HUES6 (cell line): Measurements from ENCODE around the gene HAPLN1.

ENCODE experiments used
- H3K27ac ChIP-seq: 2 replicates; pipeline ENCODE4 v1.7.0; 2013; ENCODE audit warnings: low read depth, mild to moderate bottlenecking, low read length, inconsistent platforms
- H3K27me3 ChIP-seq: 2 replicates; pipeline ENCODE4 v1.6.1; 2013; ENCODE audit warnings: low read length; ENCODE audit not compliant: control insufficient read depth, insufficient read depth
- H3K36me3 ChIP-seq: 2 replicates; pipeline ENCODE4 v1.6.1; 2013; ENCODE audit warnings: low read length; ENCODE audit not compliant: control insufficient read depth, insufficient read depth
- H3K4me1 ChIP-seq: 2 replicates; pipeline ENCODE4 v1.6.1; 2013; ENCODE audit warnings: low read length; ENCODE audit not compliant: control insufficient read depth, insufficient read depth
- H3K4me3 ChIP-seq: 2 replicates; pipeline ENCODE4 v1.5.1; 2013; ENCODE audit warnings: low read depth, low read length
- H3K9ac ChIP-seq: one replicate; pipeline ENCODE4 v1.6.1; 2013; ENCODE audit warnings: mild to moderate bottlenecking, low read length
- H3K9me3 ChIP-seq: 2 replicates; pipeline ENCODE4 v1.6.1; 2013; ENCODE audit warnings: low read depth, low read length; ENCODE audit not compliant: control insufficient read depth, insufficient read depth

The HAPLN1 gene

DNA sequence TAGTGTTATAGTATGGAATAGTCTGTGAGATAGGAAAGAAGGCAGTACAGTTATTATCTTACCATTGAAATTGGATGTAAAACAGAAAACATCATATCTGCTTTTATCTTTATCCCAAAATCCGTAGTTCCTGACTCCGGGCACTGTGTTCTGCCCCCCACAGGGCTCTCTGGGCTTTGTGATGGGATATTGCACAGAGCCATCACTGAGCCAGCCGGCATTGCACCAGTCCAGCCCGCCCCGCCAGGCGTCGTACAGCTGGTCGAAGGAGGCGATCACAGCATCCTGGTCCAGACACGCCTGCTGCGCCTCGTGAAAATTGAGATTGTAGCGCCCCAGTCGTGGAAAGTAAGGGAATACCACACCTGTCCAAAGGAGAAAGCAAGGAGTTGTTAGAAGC is 76.4 kb downstream of the HAPLN1 start:
- Histone ChIP-seq H3K4me3 (no peak overlapping the region), H3K9ac (no peak overlapping the region), H3K27me3 (no peaks in the 10 kb centered on the region), H3K36me3 (no peaks in the 10 kb centered on the region), H3K9me3 (no peaks in the 10 kb centered on the region), H3K4me1 (no peaks in the 10 kb centered on the region), H3K27ac (no peak overlapping the region)

DNA sequence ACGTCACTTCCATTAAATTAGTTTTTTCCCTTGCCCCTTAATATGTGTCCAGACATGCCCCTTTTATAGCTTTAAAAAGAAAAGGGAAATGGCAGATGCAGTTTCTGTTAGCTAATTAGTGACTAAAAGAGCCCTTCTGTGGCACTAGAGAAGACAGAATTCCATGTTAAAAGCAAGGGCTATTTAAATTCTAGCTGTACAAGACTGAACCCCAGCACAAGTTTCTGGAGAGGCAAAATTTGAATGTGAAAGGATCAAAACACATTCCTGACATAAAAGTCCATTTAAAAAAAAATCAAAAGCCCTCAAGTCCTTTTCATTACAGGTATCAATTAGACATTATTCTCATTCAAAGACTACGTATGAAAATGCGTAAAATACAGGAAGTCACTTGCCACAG is 78.7 kb downstream of the HAPLN1 start:
- Histone ChIP-seq H3K4me1 (no peaks in the 10 kb centered on the region), H3K27me3 (no peaks in the 10 kb centered on the region), H3K4me3 (no peak overlapping the region), H3K9me3 (no peaks in the 10 kb centered on the region), H3K27ac (no peak overlapping the region), H3K9ac (no peak overlapping the region), H3K36me3 (no peaks in the 10 kb centered on the region)

DNA sequence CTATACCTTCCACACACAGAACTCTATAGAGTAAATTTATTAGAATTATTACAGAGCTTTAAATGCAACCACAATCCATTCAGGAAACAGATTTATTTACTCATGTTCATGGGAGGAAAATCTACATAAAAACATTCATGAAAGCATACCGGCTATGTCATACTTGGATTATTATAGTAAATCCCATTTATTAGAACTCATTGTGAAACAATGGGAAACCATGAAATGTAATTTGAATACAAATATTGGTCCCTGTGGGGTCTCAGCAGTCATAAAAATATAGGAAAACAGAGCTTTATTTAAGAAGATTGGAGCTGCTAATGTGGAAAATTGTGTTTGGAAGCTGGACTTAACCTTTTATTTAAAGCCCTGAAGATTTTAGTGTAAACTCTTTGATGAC is 80.7 kb downstream of the HAPLN1 start:
- Histone ChIP-seq H3K27ac (no peak overlapping the region), H3K4me3 (no peak overlapping the region), H3K36me3 (no peaks in the 10 kb centered on the region), H3K27me3 (no peaks in the 10 kb centered on the region), H3K9me3 (no peaks in the 10 kb centered on the region), H3K9ac (no peak overlapping the region), H3K4me1 (no peaks in the 10 kb centered on the region)

DNA sequence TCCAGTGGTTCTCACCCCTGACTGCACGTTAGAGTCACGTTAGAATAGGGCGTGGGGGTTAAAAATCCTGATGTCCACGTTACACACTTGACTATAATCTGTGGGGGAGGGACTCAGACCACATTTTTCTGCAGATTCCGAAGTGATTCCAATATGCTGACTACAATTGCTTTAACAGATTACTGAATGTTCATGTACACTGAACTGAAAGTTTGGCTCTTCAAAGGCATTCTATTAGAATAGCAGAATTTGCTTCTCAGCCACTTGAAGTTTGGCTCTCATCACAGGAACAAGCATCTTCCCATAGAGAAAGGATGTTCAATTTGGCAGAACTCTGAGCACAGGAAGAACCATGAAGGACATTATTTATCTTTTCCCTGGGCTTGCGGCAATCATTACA is 84.5 kb downstream of the HAPLN1 start:
- Histone ChIP-seq H3K27me3 (no peaks in the 10 kb centered on the region), H3K4me1 (no peaks in the 10 kb centered on the region), H3K9me3 (no peaks in the 10 kb centered on the region), H3K36me3 (no peaks in the 10 kb centered on the region), H3K9ac (no peak overlapping the region), H3K27ac (no peak overlapping the region), H3K4me3 (no peak overlapping the region)

DNA sequence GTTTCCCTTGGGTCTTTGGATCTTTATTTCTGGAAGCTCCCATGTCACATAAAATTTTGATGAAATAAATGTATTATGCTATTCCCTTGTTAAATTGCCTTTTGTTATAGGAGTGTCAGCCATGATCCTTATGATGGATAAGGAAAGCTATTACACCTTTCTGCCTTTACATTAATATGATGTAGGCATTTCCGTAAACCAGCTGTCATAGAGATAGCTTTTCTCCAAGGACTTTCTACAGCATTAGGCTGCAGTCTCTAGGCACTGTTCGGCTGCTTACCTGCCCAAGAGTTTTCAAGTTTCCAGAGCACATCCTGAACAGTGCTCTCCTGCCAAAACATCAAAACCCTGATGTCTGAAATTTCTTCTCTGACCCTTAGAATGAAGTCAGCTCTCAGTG is 87.4 kb downstream of the HAPLN1 start:
- no peaks in the 10 kb centered on the region for H3K27me3 ChIP-seq
- no peak overlapping the region for H3K27ac ChIP-seq
- no peaks in the 10 kb centered on the region for H3K4me1 ChIP-seq
- no peaks in the 10 kb centered on the region for H3K36me3 ChIP-seq
- H3K4me3 ChIP-seq: no peak overlapping the region
- no peak overlapping the region for H3K9ac ChIP-seq
- no peaks in the 10 kb centered on the region for H3K9me3 ChIP-seq

DNA sequence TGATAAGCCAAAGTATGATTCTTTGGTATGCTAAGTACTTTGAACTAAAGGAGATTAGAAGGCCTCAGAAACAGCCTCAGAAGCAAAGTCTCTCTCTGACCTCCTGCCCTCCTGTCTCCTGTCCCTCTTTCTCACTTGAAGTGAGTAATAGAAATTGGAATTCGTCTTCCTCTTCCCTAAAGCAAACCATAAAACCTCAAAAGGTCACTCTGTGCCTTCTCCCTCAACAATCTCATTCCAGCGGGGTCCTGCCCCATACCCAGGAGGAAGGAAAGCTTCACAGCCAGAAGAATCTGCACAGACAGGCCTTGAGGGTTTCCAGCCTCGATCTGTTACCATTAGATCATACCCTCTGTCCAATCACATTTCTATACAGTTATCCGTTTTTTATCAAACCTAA is 87.8 kb downstream of the HAPLN1 start:
- Histone ChIP-seq H3K4me1 (no peaks in the 10 kb centered on the region), H3K27me3 (no peaks in the 10 kb centered on the region), H3K4me3 (no peak overlapping the region), H3K9ac (no peak overlapping the region), H3K9me3 (no peaks in the 10 kb centered on the region), H3K36me3 (no peaks in the 10 kb centered on the region), H3K27ac (no peak overlapping the region)

DNA sequence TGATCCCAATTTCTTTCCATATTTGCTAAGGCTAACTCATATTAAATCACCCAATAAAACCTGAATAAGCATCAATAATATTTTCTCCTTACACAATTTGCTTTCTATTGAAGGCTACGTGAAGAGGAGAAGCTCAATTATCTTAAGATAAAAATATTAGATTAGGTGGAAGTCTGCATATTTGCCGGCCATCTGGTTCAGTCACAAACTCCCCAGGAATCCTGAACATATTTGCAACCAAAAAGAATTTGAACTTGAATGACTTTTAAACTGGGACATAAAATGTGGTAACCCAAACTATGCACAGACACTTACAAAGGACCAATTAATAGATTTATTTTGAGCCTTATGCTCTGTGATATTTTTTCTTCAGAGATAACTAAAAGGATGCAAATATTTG is 92.3 kb downstream of the HAPLN1 start:
- Histone ChIP-seq H3K9me3 (no peaks in the 10 kb centered on the region), H3K4me3 (no peak overlapping the region), H3K4me1 (no peaks in the 10 kb centered on the region), H3K27me3 (no peaks in the 10 kb centered on the region), H3K27ac (no peak overlapping the region), H3K9ac (no peak overlapping the region), H3K36me3 (no peaks in the 10 kb centered on the region)

DNA sequence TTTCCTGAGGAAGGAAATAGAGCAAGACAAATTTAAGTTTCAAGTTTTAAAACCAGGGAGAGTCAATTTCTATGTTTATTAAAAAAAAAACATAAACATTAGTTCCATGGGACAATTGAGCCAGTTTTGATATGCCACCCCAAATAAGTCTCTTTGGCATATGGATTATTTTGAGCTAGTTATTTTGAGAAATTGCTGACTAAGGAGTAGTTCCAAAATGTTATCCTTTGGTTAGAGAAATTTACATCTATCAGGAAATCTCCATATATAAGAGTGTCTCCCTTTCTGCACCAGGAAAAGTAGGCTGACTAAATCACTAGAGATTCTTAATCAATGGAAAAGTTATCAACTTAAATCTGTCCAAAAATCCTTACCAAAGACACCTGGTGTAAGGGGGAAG is 105.8 kb downstream of the HAPLN1 start:
- Histone ChIP-seq H3K4me3 (no peak overlapping the region), H3K4me1 (no peaks in the 10 kb centered on the region), H3K27ac (no peak overlapping the region), H3K9me3 (peaks cover 18% of the 10 kb centered on the region), H3K36me3 (no peaks in the 10 kb centered on the region), H3K9ac (no peak overlapping the region), H3K27me3 (no peaks in the 10 kb centered on the region)

DNA sequence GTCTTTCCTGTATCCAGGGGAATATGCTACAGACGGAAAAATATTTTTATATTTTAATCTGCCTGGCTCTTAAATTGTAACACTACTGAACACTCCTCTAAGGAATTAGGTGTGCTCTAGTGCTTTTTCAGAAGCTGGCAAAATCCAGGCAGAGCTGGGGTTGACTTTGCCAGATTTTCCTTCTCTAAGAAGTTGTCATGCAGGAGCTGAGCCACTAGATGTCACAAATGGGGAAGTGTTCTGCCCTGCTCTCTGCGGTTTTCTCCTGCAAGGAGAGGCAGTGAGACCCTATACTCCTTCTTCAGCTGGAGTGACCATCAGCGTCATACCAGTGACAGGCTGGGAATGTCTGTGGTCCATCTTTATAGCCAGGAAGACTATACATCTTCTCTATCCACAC is 112.5 kb downstream of the HAPLN1 start:
- H3K36me3 ChIP-seq: no peaks in the 10 kb centered on the region
- no peaks in the 10 kb centered on the region for H3K27me3 ChIP-seq
- H3K9ac ChIP-seq: no peak overlapping the region
- H3K4me3 ChIP-seq: no peak overlapping the region
- no peaks in the 10 kb centered on the region for H3K9me3 ChIP-seq
- H3K4me1 ChIP-seq: no peaks in the 10 kb centered on the region; the same call in 1 of the 2 replicates
- no peak overlapping the region for H3K27ac ChIP-seq

DNA sequence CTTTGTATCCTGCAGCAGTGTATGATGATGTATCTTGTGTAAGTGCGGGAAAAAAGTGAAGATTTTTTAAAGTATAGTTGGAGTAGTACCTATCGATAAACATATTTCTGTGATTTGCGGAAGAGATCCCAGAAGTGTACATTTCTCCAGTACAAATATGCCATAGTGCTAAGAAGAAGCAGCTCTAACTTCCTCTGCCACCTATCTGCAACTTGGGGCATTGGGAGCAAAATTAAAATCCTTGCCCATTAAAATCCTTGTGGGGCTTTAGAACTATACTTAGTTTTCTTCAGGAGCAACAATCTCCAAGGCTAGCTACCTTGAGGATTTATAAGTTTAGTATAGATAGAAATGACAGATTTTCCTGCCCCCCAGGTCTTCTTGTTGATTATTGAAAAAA is 125.4 kb downstream of the HAPLN1 start:
- H3K9ac ChIP-seq: no peak overlapping the region
- H3K9me3 ChIP-seq: no peaks in the 10 kb centered on the region
- no peak overlapping the region for H3K27ac ChIP-seq
- H3K36me3 ChIP-seq: no peaks in the 10 kb centered on the region
- H3K4me3 ChIP-seq: no peak overlapping the region
- no peaks in the 10 kb centered on the region for H3K4me1 ChIP-seq
- no peaks in the 10 kb centered on the region for H3K27me3 ChIP-seq

DNA sequence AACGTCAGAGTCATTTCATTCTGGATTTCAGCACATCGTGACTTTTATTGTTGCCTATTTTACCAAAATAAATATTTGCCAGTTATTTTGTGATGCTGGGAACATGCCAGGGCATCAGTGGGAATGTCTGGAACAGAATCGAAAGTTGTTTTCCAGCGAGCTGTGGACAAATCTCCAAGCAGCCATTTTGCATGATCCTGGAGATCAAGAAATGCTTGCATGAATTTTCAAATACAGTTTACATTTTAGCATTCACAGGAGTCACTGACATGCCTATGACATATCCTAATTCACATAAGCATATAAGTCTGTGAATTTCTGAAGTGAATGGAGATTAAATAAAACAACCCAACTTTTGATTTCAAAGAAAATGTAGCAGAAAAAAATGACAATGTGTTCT is 129.7 kb downstream of the HAPLN1 start:
- Histone ChIP-seq H3K4me1 (no peaks in the 10 kb centered on the region), H3K36me3 (no peaks in the 10 kb centered on the region), H3K27ac (no peak overlapping the region), H3K4me3 (no peak overlapping the region), H3K9me3 (no peaks in the 10 kb centered on the region), H3K27me3 (no peaks in the 10 kb centered on the region), H3K9ac (no peak overlapping the region)

DNA sequence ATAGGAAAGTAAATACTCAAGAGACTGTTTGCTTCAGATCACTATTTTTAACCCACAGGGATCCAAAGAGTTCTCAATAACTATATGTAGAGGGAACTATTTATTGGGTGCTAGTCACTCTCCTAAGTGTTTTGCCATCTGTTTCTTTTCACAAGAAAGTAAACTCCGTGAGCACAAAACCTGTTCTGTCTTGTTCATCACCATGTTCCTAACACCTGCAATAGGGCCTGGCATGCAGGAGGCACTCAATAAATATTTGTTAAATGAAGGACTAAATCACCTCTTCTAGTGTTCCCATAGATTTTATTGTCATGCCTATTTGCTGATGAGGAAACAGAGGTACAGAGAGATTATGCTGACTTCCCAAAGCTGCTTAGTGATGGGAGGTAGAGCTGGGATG is 130.9 kb downstream of the HAPLN1 start:
- Histone ChIP-seq H3K4me3 (no peak overlapping the region), H3K36me3 (no peaks in the 10 kb centered on the region), H3K27ac (no peak overlapping the region), H3K4me1 (no peaks in the 10 kb centered on the region), H3K9ac (no peak overlapping the region), H3K9me3 (no peaks in the 10 kb centered on the region), H3K27me3 (no peaks in the 10 kb centered on the region)
